HG03575 (cell line): ENCODE measurements around the gene ARHGEF12.

Experiments
- ATAC-seq: cut with Tn5 transposase; IDR thresholded peaks from one replicate; pipeline ENCODE4 v1.9.1; 2021; ENCODE audit not compliant: unreplicated experiment, insufficient number of reproducible peaks, low FRiP score; ENCODE audit errors: extremely low read depth

Gene ARHGEF12

GRCh38 chr11:120335908-120336640, at the start of gene ARHGEF12:
Gene ARHGEF12 (plus strand): TSS chr11:120336413. CDS start chr11:120337244, 831 bp downstream.
- ATAC-seq = no peak

GRCh38 chr11:120288021-120288420, 48.2 kb upstream of the ARHGEF12 start:
- ATAC-seq = no peak

GRCh38 chr11:120289426-120289825, 46.8 kb upstream of the ARHGEF12 start:
- ATAC-seq = no peak

- ATAC-seq = no peak
Measured at GRCh38 chr11:120290956-120291355, 45.3 kb upstream of the ARHGEF12 start.

GRCh38 chr11:120293038-120293800, 43.0 kb upstream of the ARHGEF12 start:
- no peak for ATAC-seq

- ATAC-seq = no peak
Measured at GRCh38 chr11:120294096-120294495, 42.1 kb upstream of the ARHGEF12 start.

- no peak for ATAC-seq
Measured at GRCh38 chr11:120295099-120295498, 41.1 kb upstream of the ARHGEF12 start.

- ATAC-seq = no peak
Measured at GRCh38 chr11:120296554-120296953, 39.7 kb upstream of the ARHGEF12 start.

- ATAC-seq = no peak
Measured at GRCh38 chr11:120298461-120298860, 37.8 kb upstream of the ARHGEF12 start.

- no peak for ATAC-seq
Measured at GRCh38 chr11:120302001-120302805, 34.0 kb upstream of the ARHGEF12 start.

GRCh38 chr11:120303004-120303637, 33.1 kb upstream of the ARHGEF12 start:
- no peak for ATAC-seq

- no peak for ATAC-seq
Measured at GRCh38 chr11:120304526-120304925, 31.7 kb upstream of the ARHGEF12 start.

- ATAC-seq = no peak
Measured at GRCh38 chr11:120305286-120305685, 30.9 kb upstream of the ARHGEF12 start.

GRCh38 chr11:120306519-120307242, 29.5 kb upstream of the ARHGEF12 start:
- no peak for ATAC-seq

GRCh38 chr11:120307476-120307875, 28.7 kb upstream of the ARHGEF12 start:
- ATAC-seq = no peak

- no peak for ATAC-seq
Measured at GRCh38 chr11:120308081-120308480, 28.1 kb upstream of the ARHGEF12 start.

- no peak for ATAC-seq
Measured at GRCh38 chr11:120310870-120311269, 25.3 kb upstream of the ARHGEF12 start.

- no peak for ATAC-seq
Measured at GRCh38 chr11:120314861-120315260, 21.4 kb upstream of the ARHGEF12 start.
